ENCODE data around the gene PDZD2.
"Not testable (repeated sequence)": the region's sequence is repeated elsewhere in the genome, so short reads cannot be mapped to it uniquely, and the experiment has no call there.

The PDZD2 gene

DNA sequence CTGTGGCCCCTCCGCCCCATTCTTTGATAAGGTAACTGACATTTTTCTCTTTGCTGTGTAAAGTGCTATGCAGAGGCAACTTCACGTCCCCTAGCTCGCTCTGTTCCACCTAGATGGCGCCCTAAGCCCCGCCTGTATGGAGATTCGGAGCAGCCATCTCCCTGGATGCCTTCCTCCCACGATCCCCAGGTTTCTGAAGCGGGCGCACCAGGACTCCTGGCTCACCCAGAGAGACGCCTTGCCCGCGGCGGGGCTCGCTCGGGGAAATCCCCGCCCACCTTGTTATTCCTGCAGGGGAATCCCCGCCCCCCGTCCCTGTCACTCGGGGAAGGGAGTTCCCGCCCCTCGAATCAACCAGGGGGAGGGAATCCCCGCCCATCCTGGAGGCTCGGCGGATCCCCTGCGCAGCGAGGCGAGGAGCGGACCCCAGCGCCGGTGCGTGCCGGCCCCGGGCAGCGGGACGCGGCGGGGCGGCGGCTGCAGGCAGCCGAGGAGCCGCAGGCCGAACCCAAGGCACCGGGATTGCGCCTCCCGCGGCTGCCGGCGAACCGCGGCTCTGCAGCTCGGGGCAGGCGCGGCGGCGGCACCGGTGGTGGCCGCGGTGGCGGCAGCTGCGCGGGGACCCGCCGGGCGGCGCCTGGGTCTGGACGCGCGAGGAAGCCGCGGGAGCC lies at the start of gene PDZD2:
PDZD2 (plus strand) TSS at position 384 of the 671 bp plus-strand sequence.
- DNase-seq (ENCODE audit: low read depth in 2 of 2) = peak; percentile 70 to 79

DNA sequence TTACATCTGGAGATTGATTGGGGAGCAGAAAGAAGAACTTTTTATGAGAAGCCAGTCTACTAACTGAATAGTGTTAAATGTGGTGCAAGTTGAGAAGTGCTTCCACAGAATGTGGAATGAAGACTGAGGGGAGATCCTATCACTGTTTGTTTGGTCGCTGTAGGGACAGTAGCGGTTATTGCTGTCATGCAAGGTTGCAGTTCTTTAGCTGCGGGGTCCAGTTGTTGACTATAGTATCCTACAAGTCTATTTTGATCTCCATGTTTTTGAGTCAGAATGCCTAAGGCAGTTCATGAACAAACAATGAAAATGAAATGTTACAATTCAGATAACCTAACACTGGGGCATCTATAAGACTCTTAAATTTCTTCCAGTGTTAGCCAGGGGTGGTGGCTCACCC lies 45.3 kb upstream of the PDZD2 start:
- no peak for DNase-seq (ENCODE audit: low read depth in 2 of 2)

- DNase-seq (ENCODE audit: low read depth in 2 of 2) = no peak
These were observed 42.6 kb upstream of the PDZD2 start for GRCh38 chr5:31596354-31596753.

DNA sequence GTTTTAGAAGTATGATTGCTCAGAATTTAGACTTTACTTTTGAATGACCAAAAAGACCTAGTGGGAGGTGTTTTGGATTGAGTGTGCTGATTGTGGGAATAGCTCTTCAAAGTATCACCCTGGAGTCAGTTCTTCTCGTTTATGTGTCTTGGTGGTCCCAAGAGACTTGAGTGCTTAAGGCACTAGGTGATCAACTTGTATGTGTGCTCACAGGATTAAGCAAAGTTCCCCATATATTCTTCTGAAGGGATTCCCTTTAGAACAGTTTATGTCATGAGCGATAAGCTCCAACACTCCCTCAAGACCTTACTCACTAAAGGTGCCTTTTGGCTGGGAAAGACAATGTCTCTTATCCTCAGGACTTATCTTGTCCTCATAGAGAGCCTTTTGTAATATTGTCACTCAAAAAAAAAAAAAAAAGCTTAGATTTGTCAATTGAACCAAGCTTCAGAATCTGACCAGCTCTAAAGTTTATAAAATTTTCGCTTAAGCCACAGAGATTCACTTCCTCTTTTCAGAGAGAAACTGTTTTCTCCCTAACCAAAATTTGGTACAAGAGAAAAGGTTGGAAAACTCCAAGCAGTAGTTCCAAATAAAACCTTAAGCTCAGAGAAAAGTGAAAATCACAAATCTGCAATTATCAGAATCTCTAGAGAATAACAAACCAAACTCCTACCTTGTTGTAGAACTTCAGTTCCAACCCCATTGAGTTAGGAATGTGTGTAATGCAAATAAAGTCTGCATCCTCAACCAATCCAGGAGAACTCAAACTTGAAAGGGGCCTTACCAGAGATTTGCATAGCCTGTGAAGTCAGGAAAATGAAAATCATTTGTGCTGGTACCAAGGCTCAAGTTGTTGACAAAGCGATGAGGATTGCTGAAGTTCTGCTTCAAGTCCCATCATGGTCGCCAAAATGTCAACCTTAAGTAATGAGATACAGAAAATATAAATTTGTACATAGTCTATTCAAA lies 40.0 kb upstream of the PDZD2 start:
- no peak for DNase-seq (ENCODE audit: low read depth in 2 of 2)

DNA sequence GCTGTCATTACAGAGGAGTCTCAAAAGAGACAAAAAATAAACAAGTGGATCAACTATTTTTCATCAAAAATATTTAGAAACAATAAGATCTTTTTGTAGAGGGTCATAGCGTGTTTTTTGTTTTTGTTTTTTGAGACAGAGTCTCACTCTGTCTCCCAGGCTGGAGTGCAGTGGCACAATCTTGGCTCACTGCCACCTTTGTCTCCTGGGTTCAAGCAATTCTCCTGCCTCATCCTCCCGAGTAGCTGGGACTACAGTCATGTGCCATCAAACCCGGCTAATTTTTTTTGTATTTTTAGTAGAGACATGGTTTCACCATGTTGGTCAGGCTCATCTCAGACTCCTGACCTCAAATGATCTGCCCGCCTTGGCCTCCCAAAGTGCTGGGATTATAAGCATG lies 36.6 kb upstream of the PDZD2 start:
- not testable (repeated sequence) for DNase-seq (ENCODE audit: low read depth in 2 of 2)

DNA sequence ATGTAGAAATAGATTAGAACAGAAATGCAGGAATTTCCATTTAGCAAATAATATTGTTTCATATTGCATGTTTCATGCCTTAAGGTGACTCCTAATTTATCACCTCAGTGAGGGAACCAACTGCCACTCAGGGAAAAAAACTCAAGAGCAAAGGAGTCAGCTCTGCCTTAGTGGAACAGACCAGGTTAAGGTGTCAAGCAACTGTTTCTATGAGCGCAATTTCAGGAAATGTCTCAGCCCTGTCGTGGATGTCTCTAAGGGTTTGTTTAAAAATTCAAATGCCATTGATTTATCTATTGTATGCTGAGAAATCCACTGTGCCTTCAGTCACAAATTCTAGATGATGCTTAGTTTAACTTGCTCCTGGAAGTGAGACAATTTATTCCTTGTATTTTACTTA lies 34.7 kb upstream of the PDZD2 start:
- no peak for DNase-seq (ENCODE audit: low read depth in 2 of 2)

DNA sequence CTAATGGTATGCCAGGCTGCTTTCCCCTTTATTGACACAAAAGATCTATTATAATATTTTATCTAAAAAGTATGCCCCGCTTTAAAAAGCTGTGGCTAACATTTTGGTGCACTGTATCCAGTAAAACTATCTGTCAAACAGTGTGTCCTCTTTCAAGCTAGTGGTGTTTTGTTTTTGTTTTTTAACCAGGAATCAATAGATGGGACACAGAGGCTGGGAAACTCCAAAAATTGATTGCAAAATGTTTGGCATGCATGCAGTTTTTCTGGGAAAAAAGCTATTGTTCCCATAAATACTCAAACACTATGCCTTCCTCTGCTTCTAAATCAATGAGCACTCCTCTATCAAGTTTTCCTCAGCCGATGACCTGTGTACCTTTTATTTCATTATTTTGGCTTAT lies 34.3 kb upstream of the PDZD2 start:
- DNase-seq (ENCODE audit: low read depth in 2 of 2) = no peak

DNA sequence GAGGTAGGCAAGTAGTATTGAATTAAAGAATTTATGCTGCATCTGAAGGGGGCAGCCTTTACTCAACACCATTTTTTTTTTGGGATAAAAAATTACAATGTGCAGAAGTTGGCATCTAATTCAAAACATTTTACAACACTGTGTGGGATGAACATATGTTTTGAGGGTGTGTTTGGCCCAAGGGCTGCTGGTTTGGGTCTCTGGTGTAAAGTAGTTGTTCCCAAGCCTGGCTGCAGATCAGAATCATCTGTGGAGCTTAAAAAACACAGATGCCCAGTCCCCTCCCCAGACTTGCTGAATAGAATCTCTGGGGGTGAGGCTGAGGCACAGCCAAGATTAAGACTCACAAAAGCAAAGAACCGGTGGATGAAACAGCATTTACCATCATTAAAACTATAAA lies 33.0 kb upstream of the PDZD2 start:
- no peak for DNase-seq (ENCODE audit: low read depth in 2 of 2)

DNA sequence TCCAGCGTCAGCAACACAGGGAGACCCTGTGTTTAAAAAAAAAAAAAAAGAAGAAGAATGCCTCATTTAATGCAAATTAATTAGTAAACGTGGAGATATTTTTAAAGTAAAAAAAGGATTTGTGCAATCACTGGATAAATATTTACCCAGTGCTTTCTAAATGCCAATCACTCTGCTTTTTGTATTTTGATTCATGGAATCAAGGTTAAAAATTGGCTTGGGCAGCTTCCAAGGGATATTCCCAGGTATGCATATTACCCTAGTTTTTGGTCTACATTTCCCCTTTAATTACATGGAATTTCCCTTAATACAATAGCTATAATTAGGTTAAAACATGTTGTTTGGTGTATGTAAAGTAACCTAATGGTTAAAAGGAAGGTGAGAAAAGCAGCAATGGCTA lies 31.4 kb upstream of the PDZD2 start:
- no peak for DNase-seq (ENCODE audit: low read depth in 2 of 2)

DNA sequence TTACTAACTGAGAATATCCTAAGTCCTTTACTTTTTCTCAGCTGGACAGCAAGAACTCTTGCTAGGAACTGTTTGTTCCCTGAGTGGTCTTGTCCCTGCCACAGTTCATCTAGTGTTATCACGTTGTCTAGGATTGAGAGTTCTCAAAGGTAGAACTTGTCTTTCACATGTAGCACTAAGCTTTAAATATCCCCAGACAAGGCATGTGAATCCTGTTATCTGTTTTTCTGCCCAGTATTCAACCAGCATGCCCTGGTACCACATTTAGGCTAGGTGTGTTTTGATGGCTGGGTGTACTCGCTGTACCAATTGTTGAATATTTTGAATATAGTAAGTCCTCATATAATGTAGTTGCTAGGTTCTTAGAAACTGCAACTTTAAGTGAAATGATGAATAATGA lies 27.9 kb upstream of the PDZD2 start:
- no peak for DNase-seq (ENCODE audit: low read depth in 2 of 2)

- no peak for DNase-seq (ENCODE audit: low read depth in 2 of 2)
These were observed 25.3 kb upstream of the PDZD2 start for GRCh38 chr5:31613651-31614050.

DNA sequence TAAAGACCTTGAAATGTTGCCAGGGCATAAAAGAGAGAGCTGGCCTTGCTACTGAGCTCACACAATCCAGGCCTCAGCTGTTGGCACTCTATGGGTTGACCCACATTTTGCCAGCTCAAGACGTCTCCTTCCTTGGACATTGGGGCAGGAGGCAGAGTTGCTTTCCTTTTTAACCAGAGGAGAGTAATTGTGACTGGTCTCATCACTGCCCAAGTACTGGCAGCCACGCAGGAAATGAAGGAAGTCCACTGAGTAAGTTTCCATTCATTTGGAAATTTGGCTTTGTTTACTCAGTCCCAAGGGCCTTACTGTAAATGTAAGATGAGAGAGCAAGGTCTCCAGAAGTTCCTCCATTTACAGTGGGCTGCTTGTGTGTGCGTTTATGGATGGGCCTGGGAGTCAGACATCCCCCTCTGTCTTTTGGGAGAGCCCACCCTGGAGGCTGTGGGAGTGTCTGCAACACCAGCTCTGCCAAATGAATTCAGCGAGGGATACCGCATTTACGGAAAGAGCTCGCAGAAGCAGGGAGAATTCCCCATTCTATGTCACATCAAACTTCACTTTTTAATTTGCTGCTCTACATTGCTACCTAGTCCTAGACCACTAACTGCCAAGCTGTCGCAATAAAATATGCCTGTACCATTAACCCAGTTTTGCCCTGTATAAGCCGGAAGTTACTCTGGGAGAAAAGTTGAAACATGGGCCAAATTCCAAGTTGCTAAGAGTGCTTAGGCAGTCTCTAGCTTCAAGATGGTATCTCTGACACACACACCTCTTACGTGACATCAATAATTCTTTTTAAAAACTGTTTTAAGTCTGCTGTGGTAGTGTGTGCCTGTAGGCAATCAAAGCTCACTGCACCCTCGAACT lies 24.5 kb upstream of the PDZD2 start:
- no peak for DNase-seq (ENCODE audit: low read depth in 2 of 2)

DNA sequence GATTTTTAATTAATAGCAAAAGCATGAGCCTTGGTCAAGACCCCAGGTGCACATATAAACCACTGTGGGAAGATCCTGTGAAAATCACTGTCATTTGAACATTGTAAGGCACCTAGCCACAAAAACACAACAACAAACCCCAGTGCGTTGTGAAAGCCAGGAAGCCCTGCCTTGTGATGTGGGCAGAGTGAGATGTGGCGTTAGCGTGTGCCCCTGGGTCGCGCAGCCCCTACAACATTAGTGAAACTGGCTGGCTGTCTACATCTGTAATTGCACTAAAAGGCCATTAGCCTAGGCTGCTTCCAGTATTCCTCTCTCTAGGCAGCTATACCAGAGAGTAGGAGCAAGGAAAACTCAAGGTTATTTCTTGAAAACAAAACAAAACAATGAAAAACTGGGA lies 21.1 kb upstream of the PDZD2 start:
- DNase-seq (ENCODE audit: low read depth in 2 of 2) = no peak

- no peak for DNase-seq (ENCODE audit: low read depth in 2 of 2)
These were observed 18.9 kb upstream of the PDZD2 start for GRCh38 chr5:31620026-31620425.

DNA sequence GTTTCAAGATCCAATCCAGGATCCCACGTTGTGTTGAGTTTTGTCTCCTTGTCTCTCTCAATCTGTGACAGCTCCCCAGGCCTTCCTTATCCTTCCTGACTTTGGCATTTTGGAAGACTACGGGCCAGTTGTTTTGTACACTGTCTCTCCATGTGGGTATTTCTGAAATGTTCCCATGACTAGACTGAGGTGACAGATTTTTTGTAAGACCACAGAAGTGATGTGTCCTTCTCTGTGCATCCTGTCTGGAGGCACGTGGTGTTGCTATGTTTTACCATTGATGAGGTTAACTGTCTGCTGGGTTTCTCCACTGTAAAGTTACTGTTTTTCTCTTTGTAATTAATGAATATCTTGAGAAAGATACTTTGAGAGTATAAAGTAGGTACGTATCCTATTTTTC lies 15.7 kb upstream of the PDZD2 start:
- DNase-seq (ENCODE audit: low read depth in 2 of 2) = no peak

DNA sequence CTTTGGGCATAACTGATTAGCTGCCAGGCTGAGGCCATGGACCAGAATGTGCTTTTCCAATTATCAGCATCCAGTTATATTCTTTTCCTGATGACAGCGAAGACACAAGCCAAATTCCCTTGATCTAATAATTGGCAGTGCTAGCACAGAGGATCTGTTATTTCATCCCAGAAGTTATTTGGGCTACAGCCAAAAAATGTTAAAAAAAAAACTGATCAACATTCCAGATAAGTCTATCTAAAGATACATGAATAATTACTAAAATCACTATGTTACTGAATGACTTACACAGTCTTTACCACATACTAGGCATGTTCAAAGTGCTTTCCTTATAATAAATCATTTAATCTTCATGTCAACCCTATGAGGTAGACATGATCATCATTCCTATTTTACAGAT lies 13.5 kb upstream of the PDZD2 start:
- DNase-seq (ENCODE audit: low read depth in 2 of 2) = no peak

GRCh38 chr5:31626156-31626555 lies 12.8 kb upstream of the PDZD2 start:
- no peak for DNase-seq (ENCODE audit: low read depth in 2 of 2)

DNA sequence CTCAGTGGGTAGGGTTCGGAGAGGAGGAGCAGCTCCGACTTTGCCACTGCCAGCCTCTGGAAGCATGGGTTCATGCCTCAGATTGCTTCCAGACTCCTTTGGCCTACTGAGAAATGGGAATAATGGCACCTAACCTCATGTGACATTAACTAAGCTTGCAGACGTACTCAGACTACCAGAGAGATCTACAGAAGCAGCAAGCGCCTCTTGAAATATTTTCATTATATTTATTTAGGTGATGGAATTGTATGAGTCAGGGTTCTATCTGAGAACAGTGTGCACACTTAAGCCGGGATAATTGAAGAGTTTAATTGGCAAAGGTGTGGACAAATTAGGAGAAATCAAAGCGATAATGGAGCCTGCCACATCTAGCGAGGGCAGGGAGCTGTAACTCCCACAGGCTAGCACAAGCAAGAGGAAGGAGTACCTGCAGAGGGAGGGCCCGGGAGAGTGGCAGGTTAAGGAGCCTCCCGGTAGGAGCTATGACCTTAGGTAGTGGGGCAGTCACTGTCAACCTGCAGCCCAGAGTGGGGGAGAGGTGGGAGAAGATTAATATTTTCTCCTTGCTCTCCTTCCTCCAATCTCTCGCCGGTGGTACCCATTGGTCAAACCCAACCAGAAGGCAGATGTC lies 12.2 kb upstream of the PDZD2 start:
- no peak for DNase-seq (ENCODE audit: low read depth in 2 of 2)

GRCh38 chr5:31630931-31631330 lies 8.0 kb upstream of the PDZD2 start:
- no peak for DNase-seq (ENCODE audit: low read depth in 2 of 2)

DNA sequence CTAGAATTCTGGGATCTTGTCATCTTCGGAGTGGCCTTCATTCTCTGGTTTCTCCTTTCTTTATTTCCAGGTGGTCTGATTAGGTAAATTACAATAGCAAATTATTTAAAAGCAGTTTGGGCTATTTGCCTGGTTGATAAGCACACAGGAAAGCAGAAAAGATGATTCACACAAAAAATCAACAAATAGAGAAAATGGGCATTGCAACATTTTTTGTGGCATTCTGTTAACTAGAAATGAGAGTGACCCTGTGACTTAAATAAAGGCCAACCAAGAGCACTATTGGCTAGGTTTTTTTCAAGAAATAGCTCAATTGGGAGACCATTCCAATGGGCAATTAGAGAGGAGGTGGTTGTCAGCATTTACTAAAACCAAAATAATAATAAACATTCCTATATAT lies 6.5 kb upstream of the PDZD2 start:
- DNase-seq (ENCODE audit: low read depth in 2 of 2) = no peak

GRCh38 chr5:31635446-31635845 lies 3.5 kb upstream of the PDZD2 start:
- no peak for DNase-seq (ENCODE audit: low read depth in 2 of 2)

DNA sequence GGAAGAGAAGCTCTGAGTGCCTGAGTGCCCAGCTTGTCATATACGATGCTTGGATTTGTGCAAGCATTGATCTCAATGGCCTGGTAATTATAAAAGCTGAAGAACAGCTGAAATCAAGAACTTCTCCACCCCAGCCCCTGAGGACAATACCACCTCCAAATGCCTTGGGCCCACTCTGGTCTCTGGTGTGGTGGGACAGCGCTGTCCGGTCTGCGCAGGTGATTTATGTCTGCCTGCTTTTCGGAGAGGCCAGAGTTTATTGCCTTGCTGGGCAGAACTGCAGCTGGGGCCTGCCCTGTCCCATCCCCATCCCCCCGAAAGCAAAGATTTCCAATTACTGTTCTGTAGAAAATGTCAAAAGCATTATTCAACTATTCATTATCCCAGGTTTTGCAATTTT lies 1.1 kb upstream of the PDZD2 start:
- DNase-seq (ENCODE audit: low read depth in 2 of 2) = no peak
